Measurements from ENCODE around the gene CDK16. TPM values are rescaled to one million over a fixed set of nuclear protein-coding genes. Genes with fewer than 3 reads are reported as not detected.

The CDK16 gene
- total RNA-seq, 1 donor from 2014 or later = 174 TPM

- DNase-seq (ENCODE audit: low read depth) = no peak
Measured at GRCh38 chrX:47186096-47186740, 32.3 kb upstream of the CDK16 start.

- DNase-seq (ENCODE audit: low read depth) = peak; percentile 77
Measured at GRCh38 chrX:47187106-47187677, 31.3 kb upstream of the CDK16 start.

GRCh38 chrX:47189906-47190305 is 28.6 kb upstream of the CDK16 start:
- DNase-seq (ENCODE audit: low read depth) = no peak

- peak; percentile 74 for DNase-seq (ENCODE audit: low read depth)
Measured at GRCh38 chrX:47190445-47191269, 27.8 kb upstream of the CDK16 start.

GRCh38 chrX:47191331-47191730 is 27.1 kb upstream of the CDK16 start:
- DNase-seq (ENCODE audit: low read depth) = no peak

- DNase-seq (ENCODE audit: low read depth) = no peak
Measured at GRCh38 chrX:47191806-47192401, 26.6 kb upstream of the CDK16 start.

- DNase-seq (ENCODE audit: low read depth) = peak; percentile 92
Measured at GRCh38 chrX:47193475-47194193, 24.8 kb upstream of the CDK16 start, which contains the start of gene UBA1. Gene UBA1, plus strand, starts transcription at chrX:47193829. Its CDS starts 4,974 bp downstream, at chrX:47198803.

- no peak for DNase-seq (ENCODE audit: low read depth)
Measured at GRCh38 chrX:47194194-47194787, 24.2 kb upstream of the CDK16 start.

- DNase-seq (ENCODE audit: low read depth) = no peak
Measured at GRCh38 chrX:47196098-47196497, 22.4 kb upstream of the CDK16 start.

GRCh38 chrX:47197526-47197925 is 21.0 kb upstream of the CDK16 start:
- no peak for DNase-seq (ENCODE audit: low read depth)

- peak; percentile 56 for DNase-seq (ENCODE audit: low read depth)
Measured at GRCh38 chrX:47198026-47198686, 20.3 kb upstream of the CDK16 start.

- no peak for DNase-seq (ENCODE audit: low read depth)
Measured at GRCh38 chrX:47198687-47199080, 19.8 kb upstream of the CDK16 start.

- DNase-seq (ENCODE audit: low read depth) = no peak
Measured at GRCh38 chrX:47199286-47199685, 19.2 kb upstream of the CDK16 start.

GRCh38 chrX:47200385-47201150 is 17.9 kb upstream of the CDK16 start:
- DNase-seq (ENCODE audit: low read depth) = no peak

- DNase-seq (ENCODE audit: low read depth) = no peak
Measured at GRCh38 chrX:47201345-47201944, 17.0 kb upstream of the CDK16 start.

GRCh38 chrX:47202316-47202715 is 16.2 kb upstream of the CDK16 start:
- DNase-seq (ENCODE audit: low read depth) = no peak

- no peak for DNase-seq (ENCODE audit: low read depth)
Measured at GRCh38 chrX:47202877-47203276, 15.6 kb upstream of the CDK16 start.

GRCh38 chrX:47204970-47205369 is 13.5 kb upstream of the CDK16 start:
- no peak for DNase-seq (ENCODE audit: low read depth)

- DNase-seq (ENCODE audit: low read depth) = no peak
Measured at GRCh38 chrX:47206316-47206715, 12.2 kb upstream of the CDK16 start.

GRCh38 chrX:47208108-47208507 is 10.4 kb upstream of the CDK16 start:
- DNase-seq (ENCODE audit: low read depth) = no peak
